Measurements from ENCODE around the gene HAPSTR1.

DNA sequence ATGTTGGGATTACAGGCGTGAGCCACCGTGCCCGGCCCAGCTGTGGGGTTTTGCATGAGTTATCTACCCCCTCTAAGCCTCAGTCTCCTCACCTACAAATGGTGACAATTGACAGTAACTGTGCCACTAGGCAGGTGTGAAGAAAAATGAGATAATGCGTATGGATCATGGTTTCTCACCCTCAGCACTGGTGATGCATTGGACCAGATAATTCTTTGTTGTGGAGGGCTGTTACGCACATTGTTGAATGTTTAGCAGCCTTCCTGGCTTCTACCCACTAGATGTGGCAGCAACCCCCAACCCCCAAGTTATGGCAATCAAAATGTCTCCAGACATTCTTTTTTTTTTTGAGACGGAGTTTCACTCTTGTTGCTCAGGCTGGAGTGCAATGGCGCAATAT is 9.0 kb upstream of the HAPSTR1 start:
- TF ChIP-seq, protein P1, sequence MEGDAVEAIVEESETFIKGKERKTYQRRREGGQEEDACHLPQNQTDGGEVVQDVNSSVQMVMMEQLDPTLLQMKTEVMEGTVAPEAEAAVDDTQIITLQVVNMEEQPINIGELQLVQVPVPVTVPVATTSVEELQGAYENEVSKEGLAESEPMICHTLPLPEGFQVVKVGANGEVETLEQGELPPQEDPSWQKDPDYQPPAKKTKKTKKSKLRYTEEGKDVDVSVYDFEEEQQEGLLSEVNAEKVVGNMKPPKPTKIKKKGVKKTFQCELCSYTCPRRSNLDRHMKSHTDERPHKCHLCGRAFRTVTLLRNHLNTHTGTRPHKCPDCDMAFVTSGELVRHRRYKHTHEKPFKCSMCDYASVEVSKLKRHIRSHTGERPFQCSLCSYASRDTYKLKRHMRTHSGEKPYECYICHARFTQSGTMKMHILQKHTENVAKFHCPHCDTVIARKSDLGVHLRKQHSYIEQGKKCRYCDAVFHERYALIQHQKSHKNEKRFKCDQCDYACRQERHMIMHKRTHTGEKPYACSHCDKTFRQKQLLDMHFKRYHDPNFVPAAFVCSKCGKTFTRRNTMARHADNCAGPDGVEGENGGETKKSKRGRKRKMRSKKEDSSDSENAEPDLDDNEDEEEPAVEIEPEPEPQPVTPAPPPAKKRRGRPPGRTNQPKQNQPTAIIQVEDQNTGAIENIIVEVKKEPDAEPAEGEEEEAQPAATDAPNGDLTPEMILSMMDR (IDR thresholded peaks at IDR 0.05; ENCODE audit: poor library complexity) = no peak
- TF ChIP-seq EZH2 (IDR thresholded peaks at IDR 0.05; ENCODE audit: borderline replicate concordance) (no peak), EZH2phosphoT487 (IDR thresholded peaks at IDR 0.05; ENCODE audit: low read depth, severe bottlenecking, unreplicated experiment) (no peak)
